ENCODE results near the gene HOXB6.

HOXB6 gene

GRCh38 chr17:48562934-48563333, 41.9 kb downstream of the HOXB6 start:
- Histone ChIP-seq H3K27ac (ENCODE audit: low read length) (peak overlapping the region; percentile 76), H3K4me1 (ENCODE audit: control insufficient read depth in 1 of 2, insufficient read depth in 2 of 2, low read length in 2 of 2) (peaks cover 35 to 84% of the 10 kb centered on the region in 2 donors)

DNA sequence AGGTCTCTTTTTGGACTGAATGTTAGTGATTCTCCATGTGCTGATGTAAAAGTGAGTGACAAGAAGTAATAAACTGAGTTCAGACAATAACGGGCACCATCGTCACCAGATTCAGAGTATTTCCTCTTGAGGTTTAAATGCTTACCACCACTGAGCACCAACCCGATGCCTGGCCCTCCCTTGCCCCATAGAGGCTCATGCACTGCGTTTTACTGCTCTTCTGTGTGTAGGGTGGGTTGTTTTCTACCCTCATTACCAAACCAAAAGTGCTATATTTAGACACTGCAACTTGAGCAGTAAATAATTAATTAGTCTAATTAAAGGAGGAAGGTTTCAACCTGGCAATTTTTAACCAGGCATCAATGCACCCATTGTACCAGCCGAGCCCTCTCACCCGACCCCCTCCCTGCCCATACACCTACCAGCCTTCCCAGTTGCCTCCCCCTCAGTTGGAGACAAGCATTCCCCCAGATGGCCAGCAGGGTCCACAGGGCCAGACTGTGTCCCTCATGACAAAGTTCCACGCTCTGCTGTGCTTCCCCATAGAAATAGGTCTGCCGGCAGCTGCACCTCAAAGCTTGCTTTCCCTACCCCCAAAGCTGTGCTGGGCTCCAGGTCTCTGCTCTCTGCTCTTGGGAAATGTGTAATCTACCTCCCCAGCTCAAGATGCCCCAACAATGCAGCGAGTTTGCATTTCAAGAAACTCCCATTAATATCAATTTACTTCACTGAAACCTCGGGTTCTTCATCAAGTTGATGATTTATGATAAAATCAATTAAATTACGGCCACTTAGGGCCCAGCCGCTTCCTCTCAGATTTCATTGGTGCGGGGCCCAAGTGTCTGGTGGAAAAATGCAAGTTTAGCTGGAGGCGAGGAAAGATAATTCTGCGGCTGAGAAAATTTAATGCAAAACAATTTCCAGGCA, 42.6 kb downstream of the HOXB6 start:
- H3K4me3 ChIP-seq (ENCODE audit: low read depth in 1 of 2, low read length in 2 of 2): peak overlapping the region in 1 of 2 donors; percentile 3
- peaks cover 18% of the 10 kb centered on the region for H3K27me3 ChIP-seq (ENCODE audit: low read depth, low read length)
- no peaks in the 10 kb centered on the region for H3K9me3 ChIP-seq (ENCODE audit: control insufficient read depth in 1 of 2, low read length in 2 of 2)
- peak overlapping the region; percentile 76 for H3K27ac ChIP-seq (ENCODE audit: low read length)
- H3K36me3 ChIP-seq (ENCODE audit: control insufficient read depth in 1 of 2, insufficient read depth in 2 of 2, low read length in 2 of 2): no peaks in the 10 kb centered on the region
- H3K4me1 ChIP-seq (ENCODE audit: control insufficient read depth in 1 of 2, insufficient read depth in 2 of 2, low read length in 2 of 2): peaks cover 35 to 84% of the 10 kb centered on the region in 2 donors

More at GRCh38 chr17:48562934-48563333, 41.9 kb downstream of the HOXB6 start:
- no peaks in the 10 kb centered on the region for H3K36me3 ChIP-seq (ENCODE audit: control insufficient read depth in 1 of 2, insufficient read depth in 2 of 2, low read length in 2 of 2)
- H3K9me3 ChIP-seq (ENCODE audit: control insufficient read depth in 1 of 2, low read length in 2 of 2): no peaks in the 10 kb centered on the region
- peaks cover 18% of the 10 kb centered on the region for H3K27me3 ChIP-seq (ENCODE audit: low read depth, low read length)
- H3K4me3 ChIP-seq (ENCODE audit: low read depth in 1 of 2, low read length in 2 of 2): peak overlapping the region; percentile 7 to 41

DNA sequence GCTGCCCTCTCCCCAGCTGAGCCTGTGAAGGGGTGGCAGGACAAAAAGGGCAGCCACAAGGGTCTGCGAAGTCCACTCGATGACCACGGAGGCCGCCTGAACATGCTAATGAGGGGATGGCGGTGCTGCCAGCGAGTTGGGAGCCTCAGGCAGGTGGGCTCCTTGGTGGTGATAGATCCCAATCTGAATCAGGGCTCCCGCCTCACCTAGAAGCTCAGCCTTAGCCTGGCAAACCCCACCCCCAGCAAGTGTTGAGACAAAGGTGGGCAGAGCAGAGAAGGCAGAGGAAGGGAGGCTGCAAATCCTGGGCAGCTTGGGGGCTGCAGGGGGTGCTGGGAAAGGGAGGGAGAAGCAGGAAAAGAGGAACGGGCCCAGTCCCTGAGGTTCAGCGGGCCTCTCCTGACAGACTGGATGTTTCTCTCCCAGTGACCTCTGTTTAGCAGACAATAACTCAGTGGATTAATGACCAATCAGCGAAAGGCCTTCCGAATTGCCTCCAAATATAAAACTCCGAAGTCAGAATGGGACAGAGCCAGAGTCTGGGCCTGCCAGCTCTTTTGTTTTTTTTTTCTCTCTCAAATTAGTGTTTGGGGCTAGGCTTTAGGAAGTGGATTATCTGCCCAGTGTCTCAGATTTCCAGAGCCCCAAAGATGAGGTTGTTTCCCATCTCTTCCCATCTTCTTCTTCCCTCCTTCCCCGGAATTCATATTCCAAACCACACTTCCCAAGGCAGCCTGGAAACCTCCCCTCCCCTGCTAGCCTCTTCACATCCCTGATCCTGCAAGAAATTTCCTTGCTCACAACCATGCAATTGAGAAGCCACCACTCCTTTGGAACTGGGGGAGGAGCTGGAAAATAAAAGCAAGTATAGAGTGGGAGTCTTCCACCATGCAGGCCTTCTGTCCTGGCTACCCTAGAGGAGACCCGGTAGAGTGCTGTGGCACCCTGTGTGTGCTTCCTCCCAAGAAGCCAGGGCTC, 44.7 kb downstream of the HOXB6 start:
- Histone ChIP-seq H3K9me3 (ENCODE audit: control insufficient read depth in 1 of 2, low read length in 2 of 2) (no peaks in the 10 kb centered on the region), H3K27me3 (ENCODE audit: low read depth, low read length) (peaks cover 7% of the 10 kb centered on the region), H3K4me1 (ENCODE audit: control insufficient read depth in 1 of 2, insufficient read depth in 2 of 2, low read length in 2 of 2) (peaks cover 27 to 78% of the 10 kb centered on the region in 2 donors), H3K27ac (ENCODE audit: low read length) (peak overlapping the region; percentile 81), H3K4me3 (ENCODE audit: low read depth in 1 of 2, low read length in 2 of 2) (peak overlapping the region; percentile 9 to 29), H3K36me3 (ENCODE audit: control insufficient read depth in 1 of 2, insufficient read depth in 2 of 2, low read length in 2 of 2) (no peaks in the 10 kb centered on the region)

DNA sequence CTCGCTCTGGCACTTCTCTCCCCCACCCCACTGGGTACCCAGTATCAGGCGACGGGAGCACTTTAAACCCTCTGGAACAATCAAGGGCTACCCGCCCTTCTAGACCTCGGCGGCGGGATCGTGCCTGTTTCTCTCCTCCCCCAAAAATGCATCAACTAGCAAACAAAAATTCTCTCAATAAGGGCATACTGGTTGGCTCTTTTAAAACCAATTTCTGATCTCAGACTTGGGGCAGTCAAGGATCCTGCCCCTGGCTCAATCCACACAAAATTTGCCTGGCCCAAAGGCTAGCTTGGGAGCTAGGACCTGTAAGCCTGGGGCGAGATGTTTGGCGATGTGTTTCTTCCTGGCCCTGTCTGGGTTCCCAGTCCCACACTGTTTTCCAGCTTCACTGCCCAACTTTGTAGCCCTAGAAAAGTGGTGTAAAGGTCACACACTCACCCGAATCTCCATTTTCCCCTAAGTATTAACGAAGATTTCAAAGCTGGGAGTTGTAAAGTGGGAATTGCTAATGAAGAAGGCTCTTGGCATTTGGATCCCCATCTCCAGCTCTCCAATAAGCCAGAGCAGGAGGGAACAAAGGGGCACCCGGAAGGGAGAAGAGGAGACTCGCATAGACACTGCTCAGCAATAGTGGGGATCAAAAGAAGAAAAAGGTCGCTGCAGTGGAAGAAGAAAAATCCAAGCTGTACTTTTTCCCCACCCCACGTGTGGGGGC, 45.5 kb downstream of the HOXB6 start:
- H3K27ac ChIP-seq (ENCODE audit: low read length): peak overlapping the region; percentile 81

GRCh38 chr17:48558831-48559121, 46.0 kb downstream of the HOXB6 start:
- peak overlapping the region; percentile 81 for H3K27ac ChIP-seq (ENCODE audit: low read length)
- H3K4me3 ChIP-seq (ENCODE audit: low read depth in 1 of 2, low read length in 2 of 2): peak overlapping the region in 1 of 2 donors; percentile 5
- peaks cover 9% of the 10 kb centered on the region for H3K27me3 ChIP-seq (ENCODE audit: low read depth, low read length)
- no peaks in the 10 kb centered on the region for H3K36me3 ChIP-seq (ENCODE audit: control insufficient read depth in 1 of 2, insufficient read depth in 2 of 2, low read length in 2 of 2)
- H3K9me3 ChIP-seq (ENCODE audit: control insufficient read depth in 1 of 2, low read length in 2 of 2): no peaks in the 10 kb centered on the region
- H3K4me1 ChIP-seq (ENCODE audit: control insufficient read depth in 1 of 2, insufficient read depth in 2 of 2, low read length in 2 of 2): peaks cover 22 to 77% of the 10 kb centered on the region in 2 donors

More for the DNA sequence above, 45.5 kb downstream of the HOXB6 start:
- peaks cover 7% of the 10 kb centered on the region for H3K27me3 ChIP-seq (ENCODE audit: low read depth, low read length)
- H3K4me1 ChIP-seq (ENCODE audit: control insufficient read depth in 1 of 2, insufficient read depth in 2 of 2, low read length in 2 of 2): peaks cover 22 to 78% of the 10 kb centered on the region in 2 donors
- H3K36me3 ChIP-seq (ENCODE audit: control insufficient read depth in 1 of 2, insufficient read depth in 2 of 2, low read length in 2 of 2): no peaks in the 10 kb centered on the region
- H3K4me3 ChIP-seq (ENCODE audit: low read depth in 1 of 2, low read length in 2 of 2): peak overlapping the region; percentile 5 to 9
- no peaks in the 10 kb centered on the region for H3K9me3 ChIP-seq (ENCODE audit: control insufficient read depth in 1 of 2, low read length in 2 of 2)

DNA sequence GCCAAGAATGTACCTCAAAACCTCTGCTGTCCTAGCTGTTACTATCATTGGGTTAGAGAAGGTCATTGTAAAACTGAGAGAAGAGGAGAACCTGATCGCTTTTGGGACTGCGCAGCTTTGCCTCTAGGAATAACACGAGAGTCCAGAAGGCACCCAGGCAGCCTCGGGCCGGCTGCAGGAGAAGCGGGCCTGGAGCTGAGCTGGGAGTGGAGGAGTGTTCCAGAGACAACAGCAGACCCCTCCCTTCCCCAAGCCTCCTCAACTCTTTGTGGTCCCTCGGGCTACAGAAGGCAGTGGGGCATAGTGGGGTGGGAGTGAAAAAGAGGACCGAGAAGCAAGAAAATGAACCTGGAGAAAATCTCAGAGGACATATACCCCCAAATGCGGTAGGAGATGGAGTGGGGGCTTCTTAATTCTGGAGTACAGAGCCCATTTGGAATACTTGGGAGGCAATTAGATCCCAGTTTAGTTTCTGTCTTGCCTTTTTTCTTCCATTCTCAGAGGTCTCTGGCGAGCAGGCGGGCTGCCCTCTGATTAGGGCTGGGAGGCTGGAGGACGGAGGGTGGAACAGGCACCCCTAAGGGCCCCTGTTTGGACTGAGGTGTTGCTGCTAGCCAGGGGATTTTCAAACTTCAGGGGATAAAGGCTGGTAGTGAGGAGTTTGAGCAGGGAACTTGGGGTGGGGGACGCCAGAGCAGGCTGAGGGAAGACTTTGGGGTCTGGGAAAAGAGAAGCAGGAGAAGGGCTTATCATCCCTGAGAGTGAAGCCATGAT, 46.5 kb downstream of the HOXB6 start:
- H3K4me3 ChIP-seq (ENCODE audit: low read depth in 1 of 2, low read length in 2 of 2): peak overlapping the region; percentile 39 to 43
- no peaks in the 10 kb centered on the region for H3K9me3 ChIP-seq (ENCODE audit: control insufficient read depth in 1 of 2, low read length in 2 of 2)
- H3K27me3 ChIP-seq (ENCODE audit: low read depth, low read length): peaks cover 9% of the 10 kb centered on the region
- H3K36me3 ChIP-seq (ENCODE audit: control insufficient read depth in 1 of 2, insufficient read depth in 2 of 2, low read length in 2 of 2): no peaks in the 10 kb centered on the region
- H3K27ac ChIP-seq (ENCODE audit: low read length): peak overlapping the region; percentile 81
- H3K4me1 ChIP-seq (ENCODE audit: control insufficient read depth in 1 of 2, insufficient read depth in 2 of 2, low read length in 2 of 2): peaks cover 19 to 72% of the 10 kb centered on the region in 2 donors

- Histone ChIP-seq H3K9me3 (ENCODE audit: control insufficient read depth in 1 of 2, low read length in 2 of 2) (no peaks in the 10 kb centered on the region), H3K4me1 (ENCODE audit: control insufficient read depth in 1 of 2, insufficient read depth in 2 of 2, low read length in 2 of 2) (peaks cover 16 to 70% of the 10 kb centered on the region in 2 donors), H3K27me3 (ENCODE audit: low read depth, low read length) (peaks cover 4% of the 10 kb centered on the region), H3K4me3 (ENCODE audit: low read depth in 1 of 2, low read length in 2 of 2) (peak overlapping the region; percentile 39 to 43), H3K36me3 (ENCODE audit: control insufficient read depth in 1 of 2, insufficient read depth in 2 of 2, low read length in 2 of 2) (no peaks in the 10 kb centered on the region), H3K27ac (ENCODE audit: low read length) (peak overlapping the region; percentile 81)
Observed at GRCh38 chr17:48556576-48557401, 48.0 kb downstream of the HOXB6 start.

GRCh38 chr17:48556229-48556575, 48.6 kb downstream of the HOXB6 start:
- peaks cover 16 to 68% of the 10 kb centered on the region in 2 donors for H3K4me1 ChIP-seq (ENCODE audit: control insufficient read depth in 1 of 2, insufficient read depth in 2 of 2, low read length in 2 of 2)
- H3K36me3 ChIP-seq (ENCODE audit: control insufficient read depth in 1 of 2, insufficient read depth in 2 of 2, low read length in 2 of 2): no peaks in the 10 kb centered on the region
- H3K4me3 ChIP-seq (ENCODE audit: low read depth in 1 of 2, low read length in 2 of 2): peak overlapping the region; percentile 39 to 43
- peak overlapping the region; percentile 81 for H3K27ac ChIP-seq (ENCODE audit: low read length)
- no peaks in the 10 kb centered on the region for H3K9me3 ChIP-seq (ENCODE audit: control insufficient read depth in 1 of 2, low read length in 2 of 2)
- H3K27me3 ChIP-seq (ENCODE audit: low read depth, low read length): peaks cover 4% of the 10 kb centered on the region

DNA sequence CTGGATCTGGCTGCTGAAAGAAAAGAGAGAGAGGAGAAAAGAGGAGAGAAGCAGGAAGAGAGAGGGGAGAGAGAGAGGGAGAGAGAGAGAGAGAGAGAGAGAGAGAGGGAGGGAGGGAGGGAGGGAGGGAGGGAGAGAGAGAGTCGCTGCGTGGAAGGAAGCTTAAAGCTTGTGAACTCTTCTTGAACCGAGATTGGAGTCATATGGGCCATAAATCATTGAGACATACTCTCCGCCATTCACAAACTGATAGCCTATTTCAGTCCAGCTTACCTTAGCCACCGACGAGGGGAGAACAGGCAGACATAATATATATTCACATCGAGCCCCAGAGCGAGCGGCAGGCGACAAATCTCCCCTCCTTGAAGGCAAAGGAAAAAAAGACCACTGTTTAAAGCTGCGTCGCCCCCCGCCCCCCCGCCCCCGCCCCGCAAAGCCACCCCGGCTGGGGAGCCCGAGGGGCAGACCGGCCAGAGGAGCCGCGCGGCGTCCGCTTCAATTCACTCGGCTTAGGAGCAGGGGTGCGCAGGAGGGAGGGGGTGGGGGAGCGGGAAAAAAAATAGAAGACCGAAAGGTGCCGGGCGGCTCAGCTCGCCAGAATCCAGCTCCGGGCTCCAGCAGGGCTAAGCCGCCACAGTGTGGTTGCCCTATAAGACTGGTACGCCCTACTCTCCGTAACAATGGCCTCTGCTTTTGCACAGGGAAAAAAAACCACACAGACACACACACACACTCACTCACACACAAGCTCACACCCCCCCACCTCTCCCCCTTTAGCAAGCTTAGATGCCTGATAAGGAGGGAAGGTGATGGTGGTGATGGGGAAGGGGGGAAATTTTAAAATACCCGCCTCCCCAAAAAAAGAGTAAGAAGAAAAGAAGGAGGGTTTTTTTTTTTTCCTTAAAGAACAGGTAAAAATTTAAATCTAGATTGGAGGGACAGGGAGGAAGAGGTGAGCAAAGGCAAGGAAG, 49.2 kb downstream of the HOXB6 start:
- H3K27ac ChIP-seq (ENCODE audit: low read length): peak overlapping the region; percentile 88
- H3K27me3 ChIP-seq (ENCODE audit: low read depth, low read length): peaks cover 4% of the 10 kb centered on the region
- no peaks in the 10 kb centered on the region for H3K36me3 ChIP-seq (ENCODE audit: control insufficient read depth in 1 of 2, insufficient read depth in 2 of 2, low read length in 2 of 2)
- no peaks in the 10 kb centered on the region for H3K9me3 ChIP-seq (ENCODE audit: control insufficient read depth in 1 of 2, low read length in 2 of 2)
- H3K4me1 ChIP-seq (ENCODE audit: control insufficient read depth in 1 of 2, insufficient read depth in 2 of 2, low read length in 2 of 2): peaks cover 15 to 63% of the 10 kb centered on the region in 2 donors
- H3K4me3 ChIP-seq (ENCODE audit: low read depth in 1 of 2, low read length in 2 of 2): peak overlapping the region; percentile 48 to 63
